GM19324 (cell line): ENCODE data around the gene GNPTG.
A peak's percentile ranks its signal among the peaks of the same experiment; 100 is the strongest.

Experiments
- ATAC-seq: cut with Tn5 transposase; IDR thresholded peaks from one replicate; pipeline ENCODE4 v1.9.1; 2021; ENCODE audit warnings: mild to moderate bottlenecking, moderate library complexity; ENCODE audit not compliant: unreplicated experiment, low FRiP score

Gene GNPTG

GRCh38 chr16:1351582-1352362 lies at the start of gene GNPTG, which contains the start of gene TSR3:
TSS of gene GNPTG (plus strand) at chr16:1351931. CDS start at chr16:1351966, 35 bp downstream.
TSS of gene TSR3 (minus strand) at chr16:1351878. CDS start at chr16:1351804, 74 bp downstream.
- peak; percentile 82 for ATAC-seq

GRCh38 chr16:1305823-1306222 lies 45.9 kb upstream of the GNPTG start:
- no peak for ATAC-seq

GRCh38 chr16:1306334-1306733 lies 45.4 kb upstream of the GNPTG start:
- ATAC-seq = no peak

- no peak for ATAC-seq
Measured at GRCh38 chr16:1308036-1308976, 43.4 kb upstream of the GNPTG start.

- peak; percentile 76 for ATAC-seq
Measured at GRCh38 chr16:1308977-1309885, 42.5 kb upstream of the GNPTG start, which contains the start of gene UBE2I. TSS of gene UBE2I (plus strand) at chr16:1309636. CDS start at chr16:1314031, 4,395 bp downstream.

- ATAC-seq = peak; percentile 17
Measured at GRCh38 chr16:1309888-1310831, 41.6 kb upstream of the GNPTG start.

- ATAC-seq = no peak
Measured at GRCh38 chr16:1310832-1311200, 40.9 kb upstream of the GNPTG start.

- no peak for ATAC-seq
Measured at GRCh38 chr16:1311212-1311737, 40.5 kb upstream of the GNPTG start.

- ATAC-seq = no peak
Measured at GRCh38 chr16:1311738-1312466, 39.8 kb upstream of the GNPTG start.

- ATAC-seq = no peak
Measured at GRCh38 chr16:1312467-1312816, 39.3 kb upstream of the GNPTG start.

GRCh38 chr16:1312903-1313302 lies 38.8 kb upstream of the GNPTG start:
- no peak for ATAC-seq

GRCh38 chr16:1313721-1314369 lies 37.9 kb upstream of the GNPTG start:
- no peak for ATAC-seq

GRCh38 chr16:1314399-1315068 lies 37.2 kb upstream of the GNPTG start:
- ATAC-seq = no peak

- ATAC-seq = no peak
Measured at GRCh38 chr16:1315081-1316032, 36.4 kb upstream of the GNPTG start.

GRCh38 chr16:1316033-1316405 lies 35.7 kb upstream of the GNPTG start:
- no peak for ATAC-seq
